Prostate gland (tissue), 2 donors: Measurements from ENCODE around the gene ERN1. TPM values are rescaled to one million over a fixed set of nuclear protein-coding genes. Genes with fewer than 3 reads are reported as not detected.
A peak's percentile ranks its signal among the peaks of the same experiment; 100 is the strongest.

ENCODE experiments used
- DNase-seq: peaks from one replicate; pipeline ENCODE4 v3.0.0-alpha.2; 2019; ENCODE audit warnings: low spot score
- H3K27ac ChIP-seq, 2 donors: fragments of 200-600 bp; sonication (generic); 2 replicates each; pipeline ENCODE4 v1.5.1; 2017 to 2019
- H3K27me3 ChIP-seq: fragments of 200-600 bp; sonication (generic); replicated peaks from 2 replicates; pipeline ENCODE4 v1.5.1; 2019; ENCODE audit not compliant: insufficient read depth
- H3K36me3 ChIP-seq, 2 donors: fragments of 200-600 bp; sonication (generic); 1 replicate in 1 of 2; 2 replicates in 1 of 2; pipeline versions ENCODE4 v1.5.1 to v1.8.1; 2017 to 2019
- H3K4me1 ChIP-seq: fragments of 200-600 bp; sonication (generic); replicated peaks from 2 replicates; pipeline ENCODE4 v1.5.1; 2019
- H3K4me3 ChIP-seq, 2 donors: fragments of 200-600 bp; sonication (generic); 2 replicates each; pipeline ENCODE4 v1.5.1; 2017 to 2019
- H3K9me3 ChIP-seq: fragments of 200-600 bp; sonication (generic); 2 replicates; pipeline ENCODE4 v1.5.1; 2017
- CTCF ChIP-seq, 4 experiments: fragments of 200-600 bp in 2 of 4; fragments of 450-650 bp in 2 of 4; sonication (generic) in 2 of 4; IDR thresholded peaks; 1 replicate in 3 of 4; 2 replicates in 1 of 4; pipeline ENCODE4 v1.5.1; 2016 to 2019; ENCODE audit warnings: antibody characterized with exemption in 4 of 4, mild to moderate bottlenecking in 2 of 4, moderate library complexity in 2 of 4
- POLR2A ChIP-seq: fragments of 450-650 bp; IDR thresholded peaks from one replicate; pipeline ENCODE4 v1.6.1; 2016; ENCODE audit warnings: antibody characterized with exemption, mild to moderate bottlenecking
- POLR2AphosphoS5 ChIP-seq: sonication (generic); formaldehyde crosslinking; IDR thresholded peaks from one replicate; pipeline ENCODE4 v1.6.1; 2017; ENCODE audit warnings: antibody characterized with exemption
- WGBS: methylation state at CpG from one replicate; pipeline ENCODE4 v1.1.5; 2018; 5-methylcytosine and 5-hydroxymethylcytosine counted together
- intact Hi-C: fragments of 100-400 bp; cut with DNase I; formaldehyde crosslinking; loops from one replicate; pipeline ENCODE4 v1.14.2; 2022
- total RNA-seq, 2 donors: library from RNA; depleted of rRNA; stranded (reverse); fragments of >200 nt; gene quantifications; one replicate each; pipeline ENCODE4 v1.1.0, GENCODE V29; 2016

ERN1 gene
- total RNA-seq, 2 donors from 2014 or later = 14.4 to 21.4 TPM

DNA sequence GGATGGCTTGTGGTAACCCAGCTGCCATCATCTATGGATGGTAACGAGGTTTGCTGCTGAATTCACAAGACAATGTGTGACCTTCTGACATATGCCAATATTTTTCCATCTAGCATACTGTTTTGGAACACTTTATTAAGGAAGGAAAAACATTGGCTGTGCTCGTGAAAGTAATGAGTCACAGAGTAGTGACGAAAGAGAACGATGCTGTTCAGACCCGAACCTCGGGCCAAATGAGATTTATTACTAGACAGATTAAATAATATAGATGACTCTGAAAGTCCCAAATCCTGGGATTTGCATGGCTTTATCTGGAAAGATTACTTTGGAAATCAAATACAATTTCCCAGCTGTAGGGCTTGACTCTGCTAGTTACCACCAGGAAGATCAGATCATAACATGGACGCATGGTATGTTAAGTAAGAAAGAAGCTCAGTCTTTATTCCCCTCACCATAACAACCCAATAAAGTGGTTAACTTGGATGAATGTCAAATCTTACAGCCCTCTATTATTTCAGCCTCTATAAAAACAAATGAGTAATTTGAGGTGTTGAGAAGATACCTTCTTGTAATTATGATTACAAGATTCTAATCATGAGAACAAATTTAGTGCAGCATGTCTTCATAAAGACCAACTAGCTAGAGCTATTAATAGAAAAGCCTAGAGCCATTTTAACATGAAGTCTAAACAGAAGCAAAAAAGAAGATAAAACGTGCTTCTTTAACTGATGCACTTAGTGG, 32.6 kb downstream of the ERN1 start:
- no peak for DNase-seq
- peak overlapping the region; percentile 23 to 38 for H3K27ac ChIP-seq
- intact Hi-C loops = no loop called here
- no peaks in the 10 kb centered on the region for H3K4me1 ChIP-seq
- H3K4me3 ChIP-seq = no peak overlapping the region
- H3K36me3 ChIP-seq = no peaks in the 10 kb centered on the region
- peak; percentile 33 for TF ChIP-seq POLR2AphosphoS5
- TF ChIP-seq CTCF (IDR thresholded peaks at IDR 0.05) = no peak
- no peaks in the 10 kb centered on the region for H3K9me3 ChIP-seq
- H3K27me3 ChIP-seq = no peaks in the 10 kb centered on the region
- 18% methylated on average over 8 of the region's 8 CpGs for WGBS

DNA sequence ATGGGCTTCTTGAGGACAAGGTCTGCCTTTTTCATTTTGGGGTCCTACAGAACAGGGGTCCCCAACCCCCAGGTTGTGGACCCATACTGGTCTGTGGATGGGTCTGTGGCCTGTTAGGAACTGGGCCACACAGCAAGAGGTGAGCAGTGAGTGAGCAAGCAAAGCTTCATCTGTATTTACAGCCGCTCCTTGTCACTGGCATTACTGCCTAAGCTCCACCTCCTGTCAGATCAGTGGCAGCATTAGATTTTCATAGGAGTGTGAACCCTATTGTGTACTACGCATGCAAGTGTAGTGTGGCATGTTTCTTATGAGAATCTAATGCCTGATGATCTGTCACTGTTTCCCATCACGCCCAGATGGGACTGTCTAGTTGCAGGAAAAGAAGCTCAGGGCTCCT, 33.9 kb downstream of the ERN1 start:
- Histone ChIP-seq H3K27ac (no peak overlapping the region), H3K27me3 (no peaks in the 10 kb centered on the region), H3K9me3 (no peaks in the 10 kb centered on the region), H3K36me3 (no peaks in the 10 kb centered on the region), H3K4me3 (no peak overlapping the region), H3K4me1 (no peaks in the 10 kb centered on the region)
- intact Hi-C loops = no loop called here
- no peak for DNase-seq
- TF ChIP-seq POLR2AphosphoS5 (no peak), POLR2A (no peak), CTCF (IDR thresholded peaks at IDR 0.05) (no peak)
- 100% methylated on average over 3 of the region's 3 CpGs for WGBS

GRCh38 chr17:64095144-64095882, 34.6 kb downstream of the ERN1 start:
- TF ChIP-seq POLR2A (no peak), POLR2AphosphoS5 (no peak), CTCF (IDR thresholded peaks at IDR 0.05) (no peak)
- no peaks in the 10 kb centered on the region for H3K4me1 ChIP-seq
- no peaks in the 10 kb centered on the region for H3K9me3 ChIP-seq
- no peaks in the 10 kb centered on the region for H3K36me3 ChIP-seq
- H3K4me3 ChIP-seq = no peak overlapping the region
- H3K27me3 ChIP-seq = no peaks in the 10 kb centered on the region
- WGBS = 84% methylated on average over 7 of the region's 7 CpGs
- DNase-seq = no peak
- intact Hi-C loops = no loop called here
- no peak overlapping the region for H3K27ac ChIP-seq

GRCh38 chr17:64094412-64094811, 35.5 kb downstream of the ERN1 start:
- no peak overlapping the region for H3K27ac ChIP-seq

More at GRCh38 chr17:64094412-64094811, 35.5 kb downstream of the ERN1 start:
- no peaks in the 10 kb centered on the region for H3K27me3 ChIP-seq
- 93% methylated on average over 7 of the region's 7 CpGs for WGBS
- no peaks in the 10 kb centered on the region for H3K36me3 ChIP-seq
- H3K9me3 ChIP-seq = no peaks in the 10 kb centered on the region
- H3K4me3 ChIP-seq = no peak overlapping the region
- intact Hi-C loops = no loop called here
- no peaks in the 10 kb centered on the region for H3K4me1 ChIP-seq
- DNase-seq = no peak
- TF ChIP-seq CTCF (IDR thresholded peaks at IDR 0.05) (no peak), POLR2A (no peak), POLR2AphosphoS5 (no peak)
